GM12878 (cell line): ENCODE results near the gene PQBP1. TPM values are rescaled to one million over a fixed set of nuclear protein-coding genes. Genes with fewer than 3 reads are reported as not detected.

Source experiments
- CBX3 ChIP-seq: fragments of 200-600 bp; sonication (generic); IDR thresholded peaks from 2 replicates; pipeline ENCODE4 v1.6.1; 2016; ENCODE audit warnings: low read depth, borderline replicate concordance
- DPF2 ChIP-seq: fragments of 450-650 bp; IDR thresholded peaks from 2 replicates; pipeline ENCODE4 v1.6.1; 2017; ENCODE audit warnings: mild to moderate bottlenecking
- EP300 ChIP-seq, 2 experiments: fragments of 150-350 bp in 1 of 2; IDR thresholded peaks; 2 replicates each; pipeline ENCODE4 v1.6.1; 2011 to 2012; ENCODE audit warnings: low read depth in 2 of 2, low read length in 2 of 2, borderline replicate concordance in 1 of 2, improper control_type of control experiment in 1 of 2, inconsistent platforms in 1 of 2; ENCODE audit not compliant: control insufficient read depth in 1 of 2
- FOS ChIP-seq: IDR thresholded peaks from 3 replicates; pipeline ENCODE4 v1.6.1; 2011; ENCODE audit warnings: borderline replicate concordance; ENCODE audit not compliant: insufficient read length; ENCODE audit errors: extremely low read depth
- HDAC2 ChIP-seq: fragments of 200-600 bp; sonication (generic); IDR thresholded peaks from 2 replicates; pipeline ENCODE4 v1.6.1; 2017
- KAT2A ChIP-seq: conservative IDR thresholded peaks from 2 replicates; pipeline ENCODE4 v1.6.1; 2011; ENCODE audit warnings: low read depth, low read length; ENCODE audit not compliant: control insufficient read depth
- MEF2B ChIP-seq: fragments of 450-650 bp; IDR thresholded peaks from 2 replicates; pipeline ENCODE4 v1.6.1; 2018; ENCODE audit warnings: mild to moderate bottlenecking, moderate library complexity; ENCODE audit not compliant: partially characterized antibody, poor library complexity, severe bottlenecking
- MYB ChIP-seq: fragments of 150-350 bp; IDR thresholded peaks from 2 replicates; pipeline ENCODE4 v1.6.1; 2014; ENCODE audit warnings: mild to moderate bottlenecking, low read depth, low read length, borderline replicate concordance
- NBN ChIP-seq: fragments of 450-650 bp; IDR thresholded peaks from 2 replicates; pipeline ENCODE4 v1.6.1; 2016
- NFYB ChIP-seq: IDR thresholded peaks from 2 replicates; pipeline ENCODE4 v1.6.1; 2011; ENCODE audit warnings: low read depth, mild to moderate bottlenecking, low read length, improper control_type of control experiment, moderate library complexity; ENCODE audit not compliant: insufficient read depth
- PAX5 ChIP-seq: IDR thresholded peaks from 2 replicates; pipeline ENCODE4 v1.6.1; 2011; ENCODE audit warnings: low read depth, low read length, borderline replicate concordance
- PML ChIP-seq: IDR thresholded peaks from 2 replicates; pipeline ENCODE4 v1.6.1; 2012; ENCODE audit warnings: low read length, inconsistent platforms
- SMAD5 ChIP-seq: IDR thresholded peaks from 2 replicates; pipeline ENCODE4 v1.6.1; 2016; ENCODE audit warnings: antibody characterized with exemption, low read depth
- SUPT20H ChIP-seq: IDR thresholded peaks from 2 replicates; pipeline ENCODE4 v1.6.1; 2011; ENCODE audit warnings: low read depth, mild to moderate bottlenecking, low read length, moderate library complexity, borderline replicate concordance; ENCODE audit not compliant: control insufficient read depth
- polyA plus RNA-seq, 11 experiments: library from polyadenylated mRNA; depleted of rRNA in 4 of 11; unstranded in 6 of 11; stranded (reverse) in 5 of 11; fragments of >200 nt; fragmentation: Nextera tagmentation in 4 of 11; fragmentation: Illumina TruSeq in 1 of 11; extraction: Ambion mirVana in 4 of 11; extraction: Trizol in 1 of 11; gene quantifications; 1 replicate in 1 of 11; 2 replicates in 10 of 11; pipeline versions ENCODE4 v1.2.1 to v1.2.3, GENCODE V29; 2011 to 2016; ENCODE audit warnings: inconsistent platforms in 2 of 11, missing spikeins in 2 of 11, low read depth in 1 of 11
- total RNA-seq, 4 experiments: library from RNA; depleted of rRNA in 3 of 4; stranded (reverse); fragments of >200 nt in 3 of 4; fragmentation: Illumina TruSeq in 1 of 4; extraction: Trizol in 1 of 4; gene quantifications; 2 replicates each; pipeline versions ENCODE4 v1.2.1 to v1.2.3, GENCODE V29; 2013 to 2021
- TF ChIP-seq, protein P1 (sequence below): fragments of 450-650 bp; IDR thresholded peaks from 2 replicates; pipeline ENCODE4 v1.6.1; 2017; ENCODE audit warnings: mild to moderate bottlenecking, moderate library complexity
- TF ChIP-seq, protein P2 (sequence below): fragments of 450-650 bp; IDR thresholded peaks from 2 replicates; pipeline ENCODE4 v1.6.1; 2014; ENCODE audit warnings: mild to moderate bottlenecking
- TF ChIP-seq, protein P3 (sequence below): fragments of 450-650 bp; IDR thresholded peaks from 2 replicates; pipeline ENCODE4 v1.6.1; 2017; ENCODE audit warnings: borderline replicate concordance
- TF ChIP-seq, protein P4 (sequence below): fragments of 450-650 bp; IDR thresholded peaks from 2 replicates; pipeline ENCODE4 v1.6.1; 2018; ENCODE audit warnings: mild to moderate bottlenecking, low read depth, moderate library complexity; ENCODE audit not compliant: partially characterized antibody
- TF ChIP-seq, protein P5 (sequence below): IDR thresholded peaks from 2 replicates; pipeline ENCODE4 v1.6.1; 2011; ENCODE audit warnings: low read depth, mild to moderate bottlenecking, low read length, moderate library complexity, borderline replicate concordance; ENCODE audit errors: extremely low read depth

PQBP1 gene
- total and polyA plus RNA-seq, 10 of the 15 experiments (the other 5 are each of a cell fraction or from before 2014, with no cell fraction given) = 12.5 to 74.8 (median 68.5) TPM

DNA sequence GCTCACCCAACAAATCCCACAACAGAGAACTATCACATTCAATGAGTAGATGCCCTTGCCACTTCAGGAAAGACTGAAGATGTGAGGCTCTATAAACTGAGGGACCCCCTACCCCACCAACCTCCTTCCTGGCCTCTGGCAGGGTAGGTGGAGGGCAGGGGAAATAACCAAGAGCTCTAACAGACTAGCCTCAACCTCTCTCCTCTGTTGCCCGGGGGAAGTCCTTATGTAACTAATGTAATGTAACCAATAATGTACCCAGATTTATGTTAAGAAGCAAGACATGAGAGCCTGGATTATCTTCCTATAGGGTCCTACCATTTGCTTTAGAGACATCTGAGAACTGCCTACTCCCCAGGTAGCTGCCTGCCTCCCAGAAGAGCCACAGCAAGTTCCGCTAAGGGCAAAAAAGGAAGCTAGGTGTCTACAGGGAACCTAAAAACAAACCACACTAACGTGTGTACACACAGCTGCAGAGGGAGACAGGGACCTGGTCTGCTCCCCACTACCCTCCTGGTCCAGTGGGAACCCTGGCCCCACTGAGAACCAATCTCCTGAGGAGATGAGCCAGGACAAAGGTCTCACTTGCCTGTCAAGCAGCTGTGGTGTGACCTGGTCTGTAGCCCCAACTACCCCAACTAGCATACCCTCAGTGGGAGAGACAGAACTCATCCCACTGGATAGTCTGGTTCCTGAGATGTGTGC is 41.9 kb downstream of the PQBP1 start (continued):
- TF ChIP-seq, protein P1, sequence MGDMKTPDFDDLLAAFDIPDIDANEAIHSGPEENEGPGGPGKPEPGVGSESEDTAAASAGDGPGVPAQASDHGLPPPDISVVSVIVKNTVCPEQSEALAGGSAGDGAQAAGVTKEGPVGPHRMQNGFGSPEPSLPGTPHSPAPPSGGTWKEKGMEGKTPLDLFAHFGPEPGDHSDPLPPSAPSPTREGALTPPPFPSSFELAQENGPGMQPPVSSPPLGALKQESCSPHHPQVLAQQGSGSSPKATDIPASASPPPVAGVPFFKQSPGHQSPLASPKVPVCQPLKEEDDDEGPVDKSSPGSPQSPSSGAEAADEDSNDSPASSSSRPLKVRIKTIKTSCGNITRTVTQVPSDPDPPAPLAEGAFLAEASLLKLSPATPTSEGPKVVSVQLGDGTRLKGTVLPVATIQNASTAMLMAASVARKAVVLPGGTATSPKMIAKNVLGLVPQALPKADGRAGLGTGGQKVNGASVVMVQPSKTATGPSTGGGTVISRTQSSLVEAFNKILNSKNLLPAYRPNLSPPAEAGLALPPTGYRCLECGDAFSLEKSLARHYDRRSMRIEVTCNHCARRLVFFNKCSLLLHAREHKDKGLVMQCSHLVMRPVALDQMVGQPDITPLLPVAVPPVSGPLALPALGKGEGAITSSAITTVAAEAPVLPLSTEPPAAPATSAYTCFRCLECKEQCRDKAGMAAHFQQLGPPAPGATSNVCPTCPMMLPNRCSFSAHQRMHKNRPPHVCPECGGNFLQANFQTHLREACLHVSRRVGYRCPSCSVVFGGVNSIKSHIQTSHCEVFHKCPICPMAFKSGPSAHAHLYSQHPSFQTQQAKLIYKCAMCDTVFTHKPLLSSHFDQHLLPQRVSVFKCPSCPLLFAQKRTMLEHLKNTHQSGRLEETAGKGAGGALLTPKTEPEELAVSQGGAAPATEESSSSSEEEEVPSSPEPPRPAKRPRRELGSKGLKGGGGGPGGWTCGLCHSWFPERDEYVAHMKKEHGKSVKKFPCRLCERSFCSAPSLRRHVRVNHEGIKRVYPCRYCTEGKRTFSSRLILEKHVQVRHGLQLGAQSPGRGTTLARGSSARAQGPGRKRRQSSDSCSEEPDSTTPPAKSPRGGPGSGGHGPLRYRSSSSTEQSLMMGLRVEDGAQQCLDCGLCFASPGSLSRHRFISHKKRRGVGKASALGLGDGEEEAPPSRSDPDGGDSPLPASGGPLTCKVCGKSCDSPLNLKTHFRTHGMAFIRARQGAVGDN = no peak
- no peak for TF ChIP-seq KAT2A
- TF ChIP-seq NBN = no peak
- no peak for TF ChIP-seq MYB
- no peak for TF ChIP-seq NFYB
- TF ChIP-seq DPF2 = 0 out of 2 replicates have a peak, but pooled peaks have one; percentile 30
- peak; percentile 40 to 60; a peak in 3 of 4 replicates for TF ChIP-seq EP300 (IDR thresholded peaks at IDR 0.05; ENCODE audit: borderline replicate concordance in 1 of 2, control insufficient read depth in 1 of 2, low read depth in 2 of 2, low read length in 2 of 2)
- no peak for TF ChIP-seq HDAC2
- TF ChIP-seq CBX3 = no peak
- no peak for TF ChIP-seq SUPT20H
- TF ChIP-seq, protein P2, sequence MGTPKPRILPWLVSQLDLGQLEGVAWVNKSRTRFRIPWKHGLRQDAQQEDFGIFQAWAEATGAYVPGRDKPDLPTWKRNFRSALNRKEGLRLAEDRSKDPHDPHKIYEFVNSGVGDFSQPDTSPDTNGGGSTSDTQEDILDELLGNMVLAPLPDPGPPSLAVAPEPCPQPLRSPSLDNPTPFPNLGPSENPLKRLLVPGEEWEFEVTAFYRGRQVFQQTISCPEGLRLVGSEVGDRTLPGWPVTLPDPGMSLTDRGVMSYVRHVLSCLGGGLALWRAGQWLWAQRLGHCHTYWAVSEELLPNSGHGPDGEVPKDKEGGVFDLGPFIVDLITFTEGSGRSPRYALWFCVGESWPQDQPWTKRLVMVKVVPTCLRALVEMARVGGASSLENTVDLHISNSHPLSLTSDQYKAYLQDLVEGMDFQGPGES = no peak
- TF ChIP-seq PAX5 = no peak; the same call in 1 of the 2 replicates
- TF ChIP-seq PML = no peak
- TF ChIP-seq, protein P3, sequence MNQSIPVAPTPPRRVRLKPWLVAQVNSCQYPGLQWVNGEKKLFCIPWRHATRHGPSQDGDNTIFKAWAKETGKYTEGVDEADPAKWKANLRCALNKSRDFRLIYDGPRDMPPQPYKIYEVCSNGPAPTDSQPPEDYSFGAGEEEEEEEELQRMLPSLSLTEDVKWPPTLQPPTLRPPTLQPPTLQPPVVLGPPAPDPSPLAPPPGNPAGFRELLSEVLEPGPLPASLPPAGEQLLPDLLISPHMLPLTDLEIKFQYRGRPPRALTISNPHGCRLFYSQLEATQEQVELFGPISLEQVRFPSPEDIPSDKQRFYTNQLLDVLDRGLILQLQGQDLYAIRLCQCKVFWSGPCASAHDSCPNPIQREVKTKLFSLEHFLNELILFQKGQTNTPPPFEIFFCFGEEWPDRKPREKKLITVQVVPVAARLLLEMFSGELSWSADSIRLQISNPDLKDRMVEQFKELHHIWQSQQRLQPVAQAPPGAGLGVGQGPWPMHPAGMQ = no peak
- no peak for TF ChIP-seq FOS
- no peak for TF ChIP-seq SMAD5
- TF ChIP-seq, protein P4, sequence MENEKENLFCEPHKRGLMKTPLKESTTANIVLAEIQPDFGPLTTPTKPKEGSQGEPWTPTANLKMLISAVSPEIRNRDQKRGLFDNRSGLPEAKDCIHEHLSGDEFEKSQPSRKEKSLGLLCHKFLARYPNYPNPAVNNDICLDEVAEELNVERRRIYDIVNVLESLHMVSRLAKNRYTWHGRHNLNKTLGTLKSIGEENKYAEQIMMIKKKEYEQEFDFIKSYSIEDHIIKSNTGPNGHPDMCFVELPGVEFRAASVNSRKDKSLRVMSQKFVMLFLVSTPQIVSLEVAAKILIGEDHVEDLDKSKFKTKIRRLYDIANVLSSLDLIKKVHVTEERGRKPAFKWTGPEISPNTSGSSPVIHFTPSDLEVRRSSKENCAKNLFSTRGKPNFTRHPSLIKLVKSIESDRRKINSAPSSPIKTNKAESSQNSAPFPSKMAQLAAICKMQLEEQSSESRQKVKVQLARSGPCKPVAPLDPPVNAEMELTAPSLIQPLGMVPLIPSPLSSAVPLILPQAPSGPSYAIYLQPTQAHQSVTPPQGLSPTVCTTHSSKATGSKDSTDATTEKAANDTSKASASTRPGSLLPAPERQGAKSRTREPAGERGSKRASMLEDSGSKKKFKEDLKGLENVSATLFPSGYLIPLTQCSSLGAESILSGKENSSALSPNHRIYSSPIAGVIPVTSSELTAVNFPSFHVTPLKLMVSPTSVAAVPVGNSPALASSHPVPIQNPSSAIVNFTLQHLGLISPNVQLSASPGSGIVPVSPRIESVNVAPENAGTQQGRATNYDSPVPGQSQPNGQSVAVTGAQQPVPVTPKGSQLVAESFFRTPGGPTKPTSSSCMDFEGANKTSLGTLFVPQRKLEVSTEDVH = no peak
- TF ChIP-seq, protein P5, sequence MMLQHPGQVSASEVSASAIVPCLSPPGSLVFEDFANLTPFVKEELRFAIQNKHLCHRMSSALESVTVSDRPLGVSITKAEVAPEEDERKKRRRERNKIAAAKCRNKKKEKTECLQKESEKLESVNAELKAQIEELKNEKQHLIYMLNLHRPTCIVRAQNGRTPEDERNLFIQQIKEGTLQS = no peak
- TF ChIP-seq MEF2B = peak; percentile 97
